GM19023 (cell line): ENCODE data around the gene RNLS.

Experiments used
- ATAC-seq: cut with Tn5 transposase; IDR thresholded peaks from one replicate; pipeline ENCODE4 v1.9.1; 2021; ENCODE audit warnings: mild to moderate bottlenecking, moderate library complexity; ENCODE audit not compliant: unreplicated experiment

The RNLS gene

GRCh38 chr10:88582806-88583583, at the start of gene RNLS:
RNLS (minus strand) TSS chr10:88583318.
- ATAC-seq, result peak; percentile 88

- ATAC-seq, result no peak
These were observed 41.7 kb upstream of the RNLS start for GRCh38 chr10:88624840-88625239.

DNA sequence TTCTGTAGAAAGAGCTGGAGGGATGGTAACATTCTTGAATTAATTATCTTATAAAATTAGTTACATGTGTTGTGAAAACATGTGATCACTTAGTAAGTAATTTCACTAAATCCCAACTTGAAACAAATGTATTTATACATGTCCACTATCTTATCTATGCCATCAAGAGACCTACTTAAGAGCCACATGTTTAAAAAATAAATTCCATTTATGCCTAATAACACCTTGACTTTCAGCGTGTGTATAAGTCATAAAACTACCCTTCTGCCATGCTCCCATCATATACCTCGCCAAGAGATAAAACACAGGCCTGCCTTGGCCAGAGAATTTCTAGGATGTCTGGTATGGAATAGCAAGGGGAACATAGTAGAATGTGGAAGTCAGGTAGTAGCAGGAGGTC, 40.7 kb upstream of the RNLS start:
- ATAC-seq, result no peak

GRCh38 chr10:88620441-88620840, 37.3 kb upstream of the RNLS start:
- no peak for ATAC-seq

DNA sequence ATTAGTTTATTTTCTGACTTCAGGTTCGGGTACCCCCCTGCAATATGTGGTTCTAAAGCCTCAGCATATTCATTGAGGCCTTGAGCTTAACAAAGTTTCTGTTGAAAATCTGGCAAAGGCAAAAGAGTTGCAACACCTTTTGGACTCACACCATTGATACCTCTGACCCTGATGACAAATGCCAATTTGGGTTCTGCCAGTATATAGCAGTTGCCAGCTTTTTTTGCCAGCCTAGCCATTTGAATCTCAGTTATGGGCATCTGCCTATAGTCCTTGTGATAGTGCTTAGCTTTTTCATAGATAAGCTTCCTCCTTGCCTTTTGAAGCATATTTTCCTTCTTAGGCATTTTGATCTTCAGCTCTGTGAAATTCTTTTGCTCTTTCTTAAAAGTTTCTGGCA, 35.4 kb upstream of the RNLS start:
- no peak for ATAC-seq

GRCh38 chr10:88617772-88618300, 34.7 kb upstream of the RNLS start:
- ATAC-seq, result no peak

DNA sequence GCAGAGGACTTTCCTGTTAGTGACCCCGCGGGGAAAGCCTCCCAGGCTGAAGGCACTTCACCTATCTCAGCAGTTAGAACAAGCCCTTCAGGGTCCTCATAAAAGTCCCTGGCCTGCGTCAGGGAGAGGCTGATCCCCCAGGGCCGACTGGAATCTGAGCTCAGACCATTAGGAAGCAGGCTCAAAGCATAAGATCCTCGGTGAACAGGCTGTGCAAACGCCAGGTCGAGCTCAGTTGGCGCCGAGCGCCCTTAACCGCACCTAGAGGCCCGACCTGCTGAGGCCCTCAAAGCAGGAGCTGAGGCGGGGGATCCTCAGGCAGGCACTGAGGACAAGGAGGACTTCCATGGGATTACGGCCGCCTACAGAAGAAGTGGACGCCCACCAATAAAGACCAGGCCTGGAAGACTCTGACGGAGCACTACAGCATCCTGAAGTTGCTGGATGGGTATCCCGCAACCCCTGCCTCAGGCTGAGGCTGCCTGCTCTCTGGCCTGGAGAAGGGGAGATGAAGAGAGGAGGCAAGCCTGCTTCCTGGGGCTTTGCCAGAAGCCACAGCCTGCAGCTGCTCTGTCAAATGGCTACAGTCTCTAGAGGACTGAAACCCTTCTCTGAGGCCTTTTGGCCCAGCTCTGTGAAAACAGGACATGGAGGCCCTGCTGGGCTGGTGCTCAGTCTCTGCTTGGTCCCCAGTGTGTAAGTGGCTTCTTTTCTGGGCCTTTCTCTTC, 33.3 kb upstream of the RNLS start:
- ATAC-seq, result no peak

GRCh38 chr10:88608780-88609179, 25.7 kb upstream of the RNLS start:
- no peak for ATAC-seq

DNA sequence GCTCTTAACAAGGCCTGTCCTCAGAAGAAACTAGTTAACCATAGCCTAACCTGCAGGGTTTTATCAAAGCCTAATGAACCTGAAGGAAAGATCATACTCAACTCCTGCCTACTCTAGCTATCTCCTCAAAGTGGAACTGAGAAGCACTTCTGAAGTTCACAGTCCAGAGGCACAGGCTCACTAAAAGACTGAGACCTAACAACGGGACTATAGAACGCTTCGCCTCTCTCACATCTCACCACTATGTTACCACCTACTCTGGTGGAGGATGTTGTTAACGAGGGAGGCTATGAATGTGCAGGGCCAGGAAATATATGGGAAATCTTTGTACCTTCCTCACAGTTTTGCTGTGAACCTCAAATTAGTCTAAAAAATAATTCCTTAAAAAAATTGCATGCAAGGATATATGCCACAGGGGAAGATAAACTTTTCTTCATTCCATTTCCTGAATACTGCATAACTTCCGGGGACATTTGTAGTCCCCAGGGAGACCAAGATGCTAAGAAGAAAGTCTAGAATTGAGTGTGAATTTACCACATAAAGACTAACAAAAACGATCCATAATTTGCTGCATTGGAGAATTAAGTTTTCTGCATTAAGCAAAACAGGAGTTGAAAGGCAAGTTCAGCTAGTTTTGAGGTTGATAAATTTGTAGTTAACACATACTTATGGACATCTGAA, 25.1 kb upstream of the RNLS start:
- no peak for ATAC-seq

DNA sequence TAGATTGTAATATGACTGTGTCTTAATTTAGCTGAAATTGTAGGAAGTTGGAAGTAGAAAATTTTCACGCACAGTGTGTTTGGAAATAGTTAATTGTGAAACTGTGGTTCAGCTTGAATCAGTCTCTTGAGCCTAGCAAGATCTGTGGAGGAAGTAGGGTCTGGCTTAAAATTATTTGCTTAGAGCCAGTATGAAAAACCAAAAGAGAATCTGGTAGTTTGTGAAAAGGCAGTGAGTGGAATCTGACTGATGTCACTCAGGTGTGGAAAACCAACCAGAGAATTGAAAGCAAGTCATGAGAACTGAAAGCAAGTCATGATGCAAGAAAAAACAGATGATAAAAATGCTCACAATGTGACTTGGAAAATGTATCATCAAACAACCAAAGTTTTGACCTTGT, 14.9 kb upstream of the RNLS start:
- ATAC-seq, result peak; percentile 78

GRCh38 chr10:88594482-88594881, 11.4 kb upstream of the RNLS start:
- no peak for ATAC-seq

DNA sequence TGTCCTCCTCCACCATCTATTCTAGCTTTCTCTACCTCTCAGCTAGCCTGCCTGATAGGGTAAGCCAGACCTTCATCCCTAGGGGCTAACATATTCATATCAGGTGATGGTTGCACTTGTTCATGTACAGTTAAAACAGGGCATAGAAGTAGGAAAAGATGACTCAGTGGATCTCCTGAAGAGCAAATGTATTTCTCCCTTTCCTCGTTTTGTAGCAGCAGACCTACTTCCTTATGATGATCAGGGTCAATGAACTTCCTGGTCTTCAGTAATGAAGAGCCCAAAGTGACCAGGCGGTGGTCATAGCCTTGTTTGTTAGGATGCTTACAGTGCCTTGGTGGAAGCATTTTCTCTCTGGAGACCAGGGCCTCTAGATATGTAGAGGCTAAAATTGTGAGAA, 9.8 kb upstream of the RNLS start:
- ATAC-seq, result no peak

GRCh38 chr10:88592381-88592780, 9.3 kb upstream of the RNLS start:
- ATAC-seq, result no peak

- no peak for ATAC-seq
These were observed 3.3 kb upstream of the RNLS start, which contains the start of gene LIPJ for GRCh38 chr10:88586462-88586861. LIPJ (plus strand) TSS chr10:88586762; CDS start chr10:88590688, 3,926 bp downstream.

DNA sequence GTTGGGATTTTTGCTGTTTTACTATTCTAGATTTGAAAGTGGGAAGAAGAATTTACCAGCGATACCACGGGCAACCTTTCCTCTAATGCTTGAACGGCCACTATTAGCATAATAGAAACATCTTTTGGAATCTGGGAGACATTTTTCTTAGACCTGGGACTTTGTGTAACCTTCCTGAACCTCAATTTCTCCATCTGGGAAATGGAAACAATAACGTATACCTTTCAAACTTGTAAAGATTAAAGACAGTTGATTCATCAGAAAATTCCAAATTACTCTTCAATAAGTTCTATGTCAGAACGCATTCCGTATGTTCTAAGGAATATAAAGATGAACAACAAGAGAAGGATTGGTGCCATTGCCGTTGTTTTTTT, 453 bp upstream of the RNLS start:
- ATAC-seq, result no peak

DNA sequence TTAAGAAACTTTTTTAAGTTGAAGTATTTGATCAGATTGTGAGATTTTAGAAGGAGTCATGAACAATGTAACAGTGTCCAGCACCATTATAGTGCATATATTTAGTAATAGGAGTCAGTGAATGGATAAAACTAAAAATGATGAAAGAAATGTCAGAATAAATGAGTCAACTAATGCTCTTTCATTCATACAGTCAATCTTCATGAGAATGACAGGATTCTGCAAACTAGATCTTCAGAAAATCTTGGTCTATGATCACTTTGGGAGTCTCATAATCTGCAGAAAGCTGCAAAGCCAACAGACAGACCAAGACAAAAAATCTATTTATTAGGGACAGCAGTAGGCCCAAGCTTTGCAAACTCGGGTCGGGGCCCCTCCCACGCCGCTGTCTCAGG, 710 bp downstream of the RNLS start:
- no peak for ATAC-seq

- ATAC-seq, result no peak
These were observed 18.0 kb downstream of the RNLS start for GRCh38 chr10:88565072-88565471.

DNA sequence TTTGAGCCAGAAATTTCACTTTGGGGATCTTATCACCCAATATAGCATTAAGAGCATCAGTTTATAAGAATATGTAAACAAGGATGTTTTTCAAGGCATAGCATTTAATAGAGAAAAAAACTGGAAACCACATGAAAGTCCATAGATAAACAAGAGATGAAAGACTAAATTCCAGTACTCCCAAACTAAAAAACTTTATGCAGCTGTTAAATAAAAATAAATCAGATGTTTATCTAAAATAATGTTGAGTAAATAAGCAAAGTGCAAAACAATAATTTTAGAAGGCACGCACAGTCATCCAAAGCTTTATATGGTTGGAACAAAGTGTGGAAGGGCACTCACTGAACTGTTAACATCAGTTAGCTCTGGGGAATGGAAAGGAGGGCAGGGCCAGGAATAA, 21.0 kb downstream of the RNLS start:
- no peak for ATAC-seq

DNA sequence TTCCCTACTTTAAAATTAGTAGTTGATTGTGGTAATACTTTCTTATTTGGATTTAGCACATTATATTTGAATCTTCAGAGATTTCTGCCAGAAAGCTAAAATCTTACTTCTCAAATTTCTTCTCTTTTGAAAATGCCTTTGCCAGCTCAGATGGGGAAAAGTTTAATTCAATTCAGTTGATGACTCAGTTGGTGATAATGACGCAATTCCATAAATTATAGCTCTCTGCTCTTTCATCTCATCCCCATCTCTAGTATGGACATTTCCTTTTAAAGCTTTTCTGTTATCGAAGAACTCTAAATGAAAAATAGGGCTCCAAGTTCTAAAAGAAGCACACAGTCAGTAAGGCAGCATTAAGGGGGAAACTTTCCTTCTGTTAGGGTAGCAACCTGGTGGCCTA, 25.5 kb downstream of the RNLS start:
- ATAC-seq, result no peak

DNA sequence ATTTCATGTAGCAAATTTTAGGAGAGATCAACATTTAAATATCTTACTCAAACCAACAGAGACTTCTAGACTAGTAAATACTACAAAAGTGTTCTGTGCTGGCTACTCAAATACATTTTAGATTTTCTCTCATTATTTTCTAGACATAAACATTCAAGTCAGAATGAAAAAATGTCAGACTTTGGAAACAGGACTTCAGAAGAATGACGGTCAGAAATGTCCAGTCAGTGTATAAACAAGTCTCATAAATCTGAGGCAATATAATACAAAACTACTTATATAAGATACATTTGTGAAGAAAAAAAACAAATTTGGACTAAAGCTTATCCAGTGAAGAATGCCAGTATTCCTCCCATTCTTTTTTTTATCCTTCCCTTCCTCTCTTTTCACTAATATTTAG, 25.9 kb downstream of the RNLS start:
- no peak for ATAC-seq

GRCh38 chr10:88555190-88555908, 27.8 kb downstream of the RNLS start:
- ATAC-seq, result no peak
